HL-60 (cell line): Measurements from ENCODE around the gene RC3H2.
"Not testable (repeated sequence)": the region's sequence is repeated elsewhere in the genome, so short reads cannot be mapped to it uniquely, and the experiment has no call there.

Source experiments
- DNase-seq, 2 experiments: peaks; one replicate each; pipeline ENCODE4 v3.0.0-alpha.2; 2010 to 2020; ENCODE audit warnings: low read depth in 1 of 2, low spot score in 1 of 2
- H3K27ac ChIP-seq: fragments of 250-450 bp; sonication (Bioruptor Pico); replicated peaks from 2 replicates; pipeline ENCODE4 v1.5.1; 2020; ENCODE audit warnings: mild to moderate bottlenecking, moderate library complexity
- H3K27me3 ChIP-seq: fragments of 250-450 bp; sonication (Bioruptor Pico); 2 replicates; pipeline ENCODE4 v1.5.1; 2021; ENCODE audit warnings: mild to moderate bottlenecking, moderate library complexity; ENCODE audit not compliant: insufficient read depth, poor library complexity, severe bottlenecking
- H3K4me3 ChIP-seq: replicated peaks from 2 replicates; pipeline ENCODE4 v1.5.1; 2011; ENCODE audit warnings: mild to moderate bottlenecking, control low read depth, low read length; ENCODE audit not compliant: insufficient read depth
- CTCF ChIP-seq: IDR thresholded peaks from one replicate; pipeline ENCODE4 v1.5.1; 2011; ENCODE audit warnings: low read length, control low read depth, inconsistent platforms; ENCODE audit not compliant: insufficient read depth
- GABPA ChIP-seq: IDR thresholded peaks from 2 replicates; pipeline ENCODE4 v1.6.1; 2012; ENCODE audit warnings: low read depth
- POLR2AphosphoS5 ChIP-seq: IDR thresholded peaks from 2 replicates; pipeline ENCODE4 v1.6.1; 2012; ENCODE audit warnings: low read depth
- REST ChIP-seq: IDR thresholded peaks from 2 replicates; pipeline ENCODE4 v1.6.1; 2012; ENCODE audit warnings: low read depth; ENCODE audit not compliant: insufficient replicate concordance
- SPI1 ChIP-seq: IDR thresholded peaks from 2 replicates; pipeline ENCODE4 v1.6.1; 2012; ENCODE audit warnings: low read depth, mild to moderate bottlenecking, borderline replicate concordance

RC3H2 gene

GRCh38 chr9:122863407-122863806 lies 41.8 kb downstream of the RC3H2 start:
- TF ChIP-seq REST: no peak
- TF ChIP-seq GABPA: no peak
- TF ChIP-seq POLR2AphosphoS5: no peak
- no peak for TF ChIP-seq CTCF
- no peak for TF ChIP-seq SPI1
- Histone ChIP-seq H3K27me3 (no peaks in the 10 kb centered on the region), H3K27ac (no peak overlapping the region), H3K4me3 (no peak overlapping the region)
- DNase-seq: no peak

- H3K27ac ChIP-seq: no peak overlapping the region
- TF ChIP-seq GABPA: no peak
- no peak for TF ChIP-seq SPI1
- no peak for TF ChIP-seq POLR2AphosphoS5
- no peak for TF ChIP-seq CTCF
- no peak for TF ChIP-seq REST
- no peak for DNase-seq
These were observed 44.6 kb downstream of the RC3H2 start for GRCh38 chr9:122860319-122861142.

GRCh38 chr9:122857815-122858214 lies 47.3 kb downstream of the RC3H2 start:
- Histone ChIP-seq H3K27me3 (no peaks in the 10 kb centered on the region), H3K4me3 (no peak overlapping the region), H3K27ac (no peak overlapping the region)
- DNase-seq: no peak
- TF ChIP-seq GABPA (no peak), REST (no peak), SPI1 (no peak), CTCF (no peak), POLR2AphosphoS5 (no peak)

More at GRCh38 chr9:122860319-122861142, 44.6 kb downstream of the RC3H2 start:
- H3K27me3 ChIP-seq: no peaks in the 10 kb centered on the region
- no peak overlapping the region for H3K4me3 ChIP-seq

GRCh38 chr9:122852085-122852786 lies 52.9 kb downstream of the RC3H2 start:
- H3K27me3 ChIP-seq, DNase-seq, H3K4me3 ChIP-seq, H3K27ac ChIP-seq: not testable (repeated sequence)
